ENCODE results near the gene RHOJ. TPM values are rescaled to one million over a fixed set of nuclear protein-coding genes. Genes with fewer than 3 reads are reported as not detected.

The RHOJ gene
- total and polyA plus RNA-seq, 10 of the 15 experiments (the other 5 are each of a cell fraction or from before 2014, with no cell fraction given), result not detected

- no peak for ATAC-seq
- DNase-seq (ENCODE audit: low read depth, low spot score), result no peak
- POLR2A ChIA-PET, result no interaction called here
- no peaks in the 10 kb centered on the region for H3K79me2 ChIP-seq (ENCODE audit: control insufficient read depth, insufficient read depth, low read length)
- RAD21 ChIA-PET (ENCODE audit: unreplicated experiment), result interaction anchor here (1.1 kb wide), 1 partner anchor 1098 kb away, joined by 4 read pairs; no protein-coding TSS in a partner anchor
- BruUV-seq (replicated peaks), result no TSS peak
- no peak overlapping the region for H3K4me2 ChIP-seq (ENCODE audit: control insufficient read depth, insufficient read depth)
- no peak overlapping the region for H2AFZ ChIP-seq (ENCODE audit: control insufficient read depth, low read depth, low read length)
- 43% methylated on average over 2 of the region's 2 CpGs for WGBS (ENCODE audit: insufficient coverage, insufficient replicate concordance, low lambda C conversion rate, missing lambda C conversion rate)
- intact Hi-C loops (cut with micrococcal nuclease; ENCODE audit: unreplicated experiment) (loop anchor here (2.0 kb wide), 1 partner anchor 103 kb away; no protein-coding TSS in a partner anchor), in situ Hi-C loops (cut with MboI) (no loop called here)
- no peaks in the 10 kb centered on the region for H3K36me3 ChIP-seq (ENCODE audit: control insufficient read depth in 2 of 2, insufficient read depth in 2 of 2, low read length in 1 of 2)
- H4K20me1 ChIP-seq (ENCODE audit: control insufficient read depth, insufficient read depth), result no peaks in the 10 kb centered on the region
- no peak overlapping the region for H3K4me3 ChIP-seq
- CTCF ChIA-PET, result interaction anchor here (0.6 to 2.8 kb wide), 11 partner anchors 18 to 1113 kb away, joined by 3 to 17 read pairs (median 3); no protein-coding TSS in a partner anchor
- no peak overlapping the region for H3K9ac ChIP-seq (ENCODE audit: control insufficient read depth, insufficient read depth, low read length)
- peaks cover 0 to 3% of the 10 kb centered on the region in 2 experiments; a peak in 1 of 4 replicates for H3K27me3 ChIP-seq (replicated peaks in 1 of 2; ENCODE audit: control insufficient read depth in 2 of 2, insufficient read depth in 2 of 2, low read length in 1 of 2)
- no peaks in the 10 kb centered on the region for H3K9me3 ChIP-seq (replicated peaks; ENCODE audit: control insufficient read depth, insufficient read depth, low read length)
- FAIRE-seq, result no peak
- H3K4me1 ChIP-seq (ENCODE audit: control insufficient read depth, insufficient read depth, low read length), result no peaks in the 10 kb centered on the region
- SMC1A ChIA-PET (ENCODE audit: uncharacterized antibody, unreplicated experiment), result interaction anchor here (1.0 to 1.7 kb wide), 3 partner anchors 12 to 1105 kb away, joined by 3 to 5 read pairs (median 4); no protein-coding TSS in a partner anchor
- no peak overlapping the region for H3K27ac ChIP-seq (ENCODE audit: control insufficient read depth, insufficient read depth)
- TF ChIP-seq ZSCAN29 (IDR thresholded peaks at IDR 0.05), result no peak
- TF ChIP-seq SUPT20H (IDR thresholded peaks at IDR 0.05; ENCODE audit: borderline replicate concordance, control insufficient read depth, low read depth, low read length), result no peak
- no peak for TF ChIP-seq SPI1 (IDR thresholded peaks at IDR 0.05; ENCODE audit: borderline replicate concordance, insufficient read depth, low read depth, low read length)
- no peak for TF ChIP-seq REST (IDR thresholded peaks at IDR 0.05; ENCODE audit: low read depth, low read length)
- no peak for TF ChIP-seq SP1 (IDR thresholded peaks at IDR 0.05; ENCODE audit: low read depth, low read length)
- TF ChIP-seq YBX1 (IDR thresholded peaks at IDR 0.05), result no peak
- TF ChIP-seq ZBED1 (IDR thresholded peaks at IDR 0.05; ENCODE audit: borderline replicate concordance), result no peak
- TF ChIP-seq PKNOX1 (IDR thresholded peaks at IDR 0.05), result no peak
- TF ChIP-seq ATF7 (IDR thresholded peaks at IDR 0.05; ENCODE audit: low read depth), result no peak
- no peak for TF ChIP-seq MLLT1 (IDR thresholded peaks at IDR 0.05)
- TF ChIP-seq TCF7 (IDR thresholded peaks at IDR 0.05; ENCODE audit: borderline replicate concordance), result no peak
- no peak for TF ChIP-seq ZNF592 (IDR thresholded peaks at IDR 0.05)
- no peak for TF ChIP-seq HDAC2 (IDR thresholded peaks at IDR 0.05)
- no peak for TF ChIP-seq SIN3A (IDR thresholded peaks at IDR 0.05; ENCODE audit: low read depth, low read length)
- no peak for TF ChIP-seq STAT1 (conservative IDR thresholded peaks at IDR 0.05)
Measured at GRCh38 chr14:63277591-63278183, 73.4 kb downstream of the RHOJ start.
